GM21447 (cell line): ENCODE results near the gene ATP10B.

Experiments used
- ATAC-seq: cut with Tn5 transposase; IDR thresholded peaks from one replicate; pipeline ENCODE4 v1.9.1; 2021; ENCODE audit not compliant: unreplicated experiment

The ATP10B gene

GRCh38 chr5:160694896-160695295 lies 157.1 kb downstream of the ATP10B start:
- ATAC-seq: no peak

- ATAC-seq: no peak
Observed at GRCh38 chr5:160693831-160694465, 158.1 kb downstream of the ATP10B start.

GRCh38 chr5:160692271-160692670 lies 159.7 kb downstream of the ATP10B start:
- ATAC-seq: no peak

- peak; percentile 75 for ATAC-seq
Observed at GRCh38 chr5:160685695-160686094, 166.3 kb downstream of the ATP10B start.

- no peak for ATAC-seq
Observed at GRCh38 chr5:160685219-160685618, 166.8 kb downstream of the ATP10B start.

GRCh38 chr5:160679567-160680309 lies 172.3 kb downstream of the ATP10B start:
- ATAC-seq: no peak

GRCh38 chr5:160675988-160676387 lies 176.0 kb downstream of the ATP10B start:
- ATAC-seq: no peak

- ATAC-seq: no peak
Observed at GRCh38 chr5:160674901-160675300, 177.1 kb downstream of the ATP10B start.

- ATAC-seq: no peak
Observed at GRCh38 chr5:160672521-160672920, 179.5 kb downstream of the ATP10B start.

- no peak for ATAC-seq
Observed at GRCh38 chr5:160668356-160668755, 183.7 kb downstream of the ATP10B start.

- ATAC-seq: no peak
Observed at GRCh38 chr5:160667160-160667559, 184.9 kb downstream of the ATP10B start.

- no peak for ATAC-seq
Observed at GRCh38 chr5:160665460-160665859, 186.6 kb downstream of the ATP10B start.

GRCh38 chr5:160660132-160660531 lies 191.9 kb downstream of the ATP10B start:
- no peak for ATAC-seq

- no peak for ATAC-seq
Observed at GRCh38 chr5:160657622-160658458, 194.2 kb downstream of the ATP10B start.

GRCh38 chr5:160657068-160657507 lies 194.9 kb downstream of the ATP10B start:
- no peak for ATAC-seq

- no peak for ATAC-seq
Observed at GRCh38 chr5:160655717-160656116, 196.3 kb downstream of the ATP10B start.

- ATAC-seq: no peak
Observed at GRCh38 chr5:160651692-160652645, 200.0 kb downstream of the ATP10B start.

GRCh38 chr5:160649304-160649703 lies 202.7 kb downstream of the ATP10B start:
- peak; percentile 76 for ATAC-seq

- ATAC-seq: no peak
Observed at GRCh38 chr5:160646033-160646432, 206.0 kb downstream of the ATP10B start.

- ATAC-seq: no peak
Observed at GRCh38 chr5:160643616-160644240, 208.3 kb downstream of the ATP10B start.
